Right lobe of liver (tissue), 4 donors: Measurements from ENCODE around the gene PREX1.

Source experiments
- CTCF ChIP-seq, 4 donors: fragments of 200-600 bp in 3 of 4; fragments of 450-650 bp in 1 of 4; IDR thresholded peaks; one replicate each; pipeline versions ENCODE4 v1.5.1 to v1.8.0; 2016 to 2022; ENCODE audit warnings: antibody characterized with exemption in 4 of 4, mild to moderate bottlenecking in 2 of 4
- POLR2A ChIP-seq: fragments of 450-650 bp; IDR thresholded peaks from one replicate; pipeline ENCODE4 v1.6.1; 2017; ENCODE audit warnings: antibody characterized with exemption, mild to moderate bottlenecking
- donor health status: DM: no; HTN: no; CAD: no.
- donor health status: DM: no; HTN: no; CAD: no.
- donor health status: DM: no; HTN: yes; CAD: no.

GRCh38 chr20:48689874-48690571 lies 137.8 kb downstream of the PREX1 start:
- no peak for TF ChIP-seq CTCF (IDR thresholded peaks at IDR 0.05)
- TF ChIP-seq POLR2A = no peak
